Measurements from ENCODE around the gene OSBPL5.

The OSBPL5 gene

GRCh38 chr11:3041699-3042441 lies 123.2 kb downstream of the OSBPL5 start:
- DNase-seq: no peak

GRCh38 chr11:3040881-3041280 lies 124.2 kb downstream of the OSBPL5 start:
- DNase-seq: no peak

GRCh38 chr11:3037945-3038271 lies 127.2 kb downstream of the OSBPL5 start:
- DNase-seq: no peak
